Endothelial cell of umbilical vein (primary cell): ENCODE measurements around the gene DDOST. TPM values are rescaled to one million over a fixed set of nuclear protein-coding genes. Genes with fewer than 3 reads are reported as not detected.

Experiments used
- BruUV-seq: library from RNA; stranded (reverse); fragments of 400-500 nt; replicated peaks from 2 replicates; lab custom pipeline; 2021; lab: Mats Ljungman, UMichigan
- CTCF ChIA-PET: fragments of 300-600, 350-600 bp; sonication (Branson Sonifier 250); formaldehyde crosslinking; loops from one replicate; lab custom pipeline; 2021; ENCODE audit warnings: antibody characterized with exemption, inconsistent platforms; lab: Charles Lee
- POLR2A ChIA-PET: fragments of 300-600, 350-600 bp; sonication (Branson Sonifier 250); formaldehyde crosslinking; loops from one replicate; lab custom pipeline; 2021; ENCODE audit warnings: antibody characterized with exemption, inconsistent platforms; lab: Charles Lee
- DNase-seq: peaks from one replicate; pipeline ENCODE4 v3.0.0-alpha.2; 2011; ENCODE audit warnings: low read depth, low spot score
- FAIRE-seq: peaks from 2 replicates; lab custom pipeline; 2011; peaks lifted over from hg19 to GRCh38; lab: Jason Lieb, UNC
- H2AFZ ChIP-seq: 2 replicates; pipeline ENCODE4 v1.6.0; 2012; ENCODE audit warnings: low read depth, low read length, control low read depth, inconsistent platforms
- H3K27ac ChIP-seq: 2 replicates; pipeline ENCODE4 v1.5.1; 2011; ENCODE audit warnings: low read depth, mild to moderate bottlenecking, control low read depth, low read length, moderate library complexity; ENCODE audit not compliant: insufficient read depth
- H3K27me3 ChIP-seq, 2 experiments: 2 replicates each; pipeline versions ENCODE4 v1.6.0 to v1.6.1; 2011; ENCODE audit warnings: low read length in 2 of 2, mixed read lengths in 1 of 2; ENCODE audit not compliant: control insufficient read depth in 2 of 2, insufficient read depth in 2 of 2
- H3K36me3 ChIP-seq, 2 experiments: 2 replicates in 1 of 2; 3 replicates in 1 of 2; pipeline ENCODE4 v1.5.1; 2011; ENCODE audit warnings: low read length in 2 of 2, mild to moderate bottlenecking in 1 of 2, moderate library complexity in 1 of 2; ENCODE audit not compliant: control insufficient read depth in 2 of 2, insufficient read depth in 2 of 2; ENCODE audit errors: extremely low read depth in 1 of 2
- H3K4me1 ChIP-seq: 3 replicates; pipeline ENCODE4 v1.5.1; 2011; ENCODE audit warnings: mild to moderate bottlenecking, low read length; ENCODE audit not compliant: control insufficient read depth, insufficient read depth; ENCODE audit errors: extremely low read depth
- H3K4me2 ChIP-seq: 2 replicates; pipeline ENCODE4 v1.6.1; 2011; ENCODE audit warnings: low read length, control low read depth, mixed read lengths; ENCODE audit not compliant: insufficient read depth
- H3K4me3 ChIP-seq, 3 experiments: fragments of 200-600 bp in 1 of 3; sonication (generic), shearing (Covaris generic) in 1 of 3; replicated peaks in 1 of 3; 2 replicates each; pipeline ENCODE4 v1.5.1; 2011 to 2016; ENCODE audit warnings: control low read depth in 3 of 3, low read length in 3 of 3, mild to moderate bottlenecking in 2 of 3, inconsistent platforms in 1 of 3, low read depth in 1 of 3, moderate library complexity in 1 of 3; ENCODE audit not compliant: insufficient read depth in 1 of 3
- H3K79me2 ChIP-seq: 2 replicates; pipeline ENCODE4 v1.6.0; 2012; ENCODE audit warnings: low read length, inconsistent platforms; ENCODE audit not compliant: control insufficient read depth, insufficient read depth
- H3K9ac ChIP-seq: replicated peaks from 2 replicates; pipeline ENCODE3; 2011; ENCODE audit warnings: low read length, control low read depth; ENCODE audit not compliant: insufficient read depth; ENCODE audit errors: extremely low read depth
- H3K9me1 ChIP-seq: replicated peaks from 3 replicates; pipeline ENCODE4 v1.6.0; 2011; ENCODE audit warnings: mild to moderate bottlenecking, low read length; ENCODE audit not compliant: control insufficient read depth, insufficient read depth; ENCODE audit errors: extremely low read depth
- H3K9me3 ChIP-seq: replicated peaks from 2 replicates; pipeline ENCODE4 v1.5.1; 2012; ENCODE audit warnings: low read length, inconsistent platforms; ENCODE audit not compliant: control insufficient read depth, insufficient read depth
- H4K20me1 ChIP-seq: replicated peaks from 2 replicates; pipeline ENCODE3; 2011; ENCODE audit warnings: mild to moderate bottlenecking, low read length; ENCODE audit not compliant: control insufficient read depth, insufficient read depth; ENCODE audit errors: extremely low read depth
- EZH2 ChIP-seq: IDR thresholded peaks from 2 replicates; pipeline ENCODE4 v1.6.1; 2012; ENCODE audit warnings: borderline replicate concordance, low read depth, mild to moderate bottlenecking, moderate library complexity, low read length, inconsistent platforms; ENCODE audit not compliant: severe bottlenecking
- FOS ChIP-seq: IDR thresholded peaks from 2 replicates; pipeline ENCODE4 v1.6.1; 2011; ENCODE audit warnings: mild to moderate bottlenecking, low read length, moderate library complexity, borderline replicate concordance; ENCODE audit not compliant: insufficient read depth
- GATA2 ChIP-seq: IDR thresholded peaks from 2 replicates; pipeline ENCODE4 v1.7.0; 2011; ENCODE audit warnings: low read depth, mild to moderate bottlenecking, moderate library complexity, mixed read lengths, low read length; ENCODE audit not compliant: insufficient read length, insufficient read depth
- JUN ChIP-seq: IDR thresholded peaks from 2 replicates; pipeline ENCODE4 v1.6.1; 2011; ENCODE audit warnings: borderline replicate concordance, low read depth; ENCODE audit not compliant: insufficient read length, insufficient read depth
- dilution Hi-C: fragments of 300-500 bp; cut with MboI; formaldehyde crosslinking; loops from one replicate; pipeline ENCODE4 v1.15.0; 2019; ENCODE audit warnings: low sequenced_read_pairs; ENCODE audit not compliant: extremely low pct_ligation_motif_present
- intact Hi-C: fragments of 100-400 bp; cut with micrococcal nuclease; formaldehyde crosslinking; loops from one replicate; pipeline ENCODE4 v1.10.0; 2022
- polyA plus RNA-seq, 4 experiments: library from polyadenylated mRNA; depleted of rRNA in 3 of 4; stranded (reverse) in 3 of 4; unstranded in 1 of 4; fragments of >200 nt; gene quantifications; 2 replicates each; pipeline versions ENCODE4 v1.2.1 to v1.2.3, GENCODE V29; 2011 to 2012; ENCODE audit warnings: missing spikeins in 1 of 4
- total RNA-seq: library from RNA; stranded (reverse); gene quantifications from 2 replicates; pipeline ENCODE4 v1.2.3, GENCODE V29; 2021
- TF ChIP-seq, protein P1 (sequence below), 2 donors: IDR thresholded peaks; 1 replicate in 1 of 2; 2 replicates in 1 of 2; pipeline ENCODE4 v1.5.1; 2011; ENCODE audit warnings: low read length in 2 of 2, mild to moderate bottlenecking in 2 of 2, moderate library complexity in 2 of 2, control low read depth in 1 of 2, inconsistent platforms in 1 of 2, low read depth in 1 of 2; ENCODE audit not compliant: insufficient read depth in 1 of 2; ENCODE audit errors: extremely low read depth in 1 of 2
- TF ChIP-seq, protein P2 (sequence below): IDR thresholded peaks from 2 replicates; pipeline ENCODE4 v1.6.1; 2011; ENCODE audit not compliant: insufficient read depth, insufficient read length

Gene DDOST
- total and polyA plus RNA-seq, 2 donors (not counting 3 experiments of a cell fraction or from before 2014, with no cell fraction given), result 319 to 533 TPM

DNA sequence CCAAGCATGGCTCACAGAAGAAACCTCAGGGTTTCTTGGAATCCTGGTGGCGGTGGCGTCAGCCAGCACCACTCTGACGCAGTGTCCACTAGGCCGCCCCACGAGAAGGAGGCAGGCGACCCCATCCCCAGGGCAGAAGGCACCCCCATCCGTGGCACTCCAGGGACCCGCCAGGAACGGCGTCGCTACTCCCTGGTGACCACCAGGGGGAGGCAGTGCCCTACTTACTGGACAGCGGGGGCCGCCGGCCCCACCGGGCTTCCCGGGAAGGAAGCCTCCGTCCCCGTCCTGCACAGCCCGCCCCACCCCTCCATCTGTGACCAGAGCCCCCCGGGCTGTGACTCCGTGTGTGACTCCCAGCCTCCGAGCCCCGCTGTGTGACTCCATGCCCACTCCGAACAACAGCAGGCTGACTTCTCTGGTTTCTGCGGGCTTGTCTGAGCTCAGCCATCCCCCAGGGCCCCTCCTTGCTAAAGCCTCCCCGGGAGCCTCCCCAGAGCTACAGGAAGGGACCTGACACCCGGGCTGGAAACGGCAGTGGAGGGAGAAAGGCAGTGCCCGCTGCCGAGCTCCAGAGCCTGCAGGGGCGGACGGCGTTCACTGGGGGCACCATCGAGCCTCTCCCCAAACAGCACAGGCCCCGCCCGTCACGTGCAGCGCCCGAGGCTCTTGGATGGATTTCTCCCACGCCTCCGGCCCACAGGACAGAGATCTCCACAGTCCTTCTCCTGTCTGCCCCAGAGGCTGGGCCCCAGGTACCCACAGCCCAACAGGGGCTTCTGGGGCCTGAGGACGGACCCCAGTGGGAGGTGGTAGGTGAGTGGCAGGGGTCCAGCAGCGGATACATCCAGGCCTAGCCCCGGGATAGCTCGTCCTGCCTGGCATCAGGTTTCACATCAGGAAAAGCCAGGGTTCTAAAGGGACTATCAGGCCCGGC lies 35.5 kb upstream of the DDOST start:
- H3K4me1 ChIP-seq, result peaks cover 4% of the 10 kb centered on the region
- TF ChIP-seq GATA2 (no peak), JUN (no peak), EZH2 (no peak), FOS (no peak)
- TF ChIP-seq, protein P1, sequence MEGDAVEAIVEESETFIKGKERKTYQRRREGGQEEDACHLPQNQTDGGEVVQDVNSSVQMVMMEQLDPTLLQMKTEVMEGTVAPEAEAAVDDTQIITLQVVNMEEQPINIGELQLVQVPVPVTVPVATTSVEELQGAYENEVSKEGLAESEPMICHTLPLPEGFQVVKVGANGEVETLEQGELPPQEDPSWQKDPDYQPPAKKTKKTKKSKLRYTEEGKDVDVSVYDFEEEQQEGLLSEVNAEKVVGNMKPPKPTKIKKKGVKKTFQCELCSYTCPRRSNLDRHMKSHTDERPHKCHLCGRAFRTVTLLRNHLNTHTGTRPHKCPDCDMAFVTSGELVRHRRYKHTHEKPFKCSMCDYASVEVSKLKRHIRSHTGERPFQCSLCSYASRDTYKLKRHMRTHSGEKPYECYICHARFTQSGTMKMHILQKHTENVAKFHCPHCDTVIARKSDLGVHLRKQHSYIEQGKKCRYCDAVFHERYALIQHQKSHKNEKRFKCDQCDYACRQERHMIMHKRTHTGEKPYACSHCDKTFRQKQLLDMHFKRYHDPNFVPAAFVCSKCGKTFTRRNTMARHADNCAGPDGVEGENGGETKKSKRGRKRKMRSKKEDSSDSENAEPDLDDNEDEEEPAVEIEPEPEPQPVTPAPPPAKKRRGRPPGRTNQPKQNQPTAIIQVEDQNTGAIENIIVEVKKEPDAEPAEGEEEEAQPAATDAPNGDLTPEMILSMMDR (IDR thresholded peaks at IDR 0.05; ENCODE audit: extremely low read depth in 1 of 2, insufficient read depth in 1 of 2, low read depth in 1 of 2, low read length in 2 of 2), result peak; percentile 65 to 96
- TF ChIP-seq, protein P2, sequence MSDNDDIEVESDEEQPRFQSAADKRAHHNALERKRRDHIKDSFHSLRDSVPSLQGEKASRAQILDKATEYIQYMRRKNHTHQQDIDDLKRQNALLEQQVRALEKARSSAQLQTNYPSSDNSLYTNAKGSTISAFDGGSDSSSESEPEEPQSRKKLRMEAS, result peak; percentile 79
- DNase-seq (peak; percentile 86), FAIRE-seq (peak; percentile 83)
- no peaks in the 10 kb centered on the region for H3K36me3 ChIP-seq
- intact Hi-C loops (loop anchor here (1.0 to 10.0 kb wide), 5 partner anchors 37 to 672 kb away; partner anchors contain the start of gene HP1BP3), dilution Hi-C loops (no loop called here)
- no peaks in the 10 kb centered on the region for H4K20me1 ChIP-seq
- H3K9ac ChIP-seq, result peak overlapping the region; percentile 68
- ChIA-PET CTCF (interaction anchor here (0.5 to 5.1 kb wide), 42 partner anchors 11 to 1301 kb away, joined by 3 to 150 read pairs (median 4); partner anchors contain the start of genes HP1BP3, KIF17 and SH2D5), POLR2A (interaction anchor here (0.6 kb wide), 1 partner anchor 498 kb away, joined by 3 read pairs; no protein-coding TSS in a partner anchor)
- peak overlapping the region; percentile 70 for H3K4me2 ChIP-seq
- H3K9me3 ChIP-seq, result no peaks in the 10 kb centered on the region
- H3K9me1 ChIP-seq, result no peaks in the 10 kb centered on the region
- no peaks in the 10 kb centered on the region for H3K27me3 ChIP-seq
- H3K79me2 ChIP-seq, result no peaks in the 10 kb centered on the region
- H3K4me3 ChIP-seq, result peak overlapping the region; percentile 34 to 45 (median 38)
- peak overlapping the region; percentile 44 for H3K27ac ChIP-seq
- no TSS peak for BruUV-seq
- H2AFZ ChIP-seq, result peak overlapping the region; percentile 99
